Endothelial cell of umbilical vein (primary cell): ENCODE results near the gene HSF2. TPM values are rescaled to one million over a fixed set of nuclear protein-coding genes. Genes with fewer than 3 reads are reported as not detected.

ENCODE experiments used
- BruUV-seq: library from RNA; stranded (reverse); fragments of 400-500 nt; replicated peaks from 2 replicates; lab custom pipeline; 2021; lab: Mats Ljungman, UMichigan
- CTCF ChIA-PET: fragments of 300-600, 350-600 bp; sonication (Branson Sonifier 250); formaldehyde crosslinking; loops from one replicate; lab custom pipeline; 2021; ENCODE audit warnings: antibody characterized with exemption, inconsistent platforms; lab: Charles Lee
- POLR2A ChIA-PET: fragments of 300-600, 350-600 bp; sonication (Branson Sonifier 250); formaldehyde crosslinking; loops from one replicate; lab custom pipeline; 2021; ENCODE audit warnings: antibody characterized with exemption, inconsistent platforms; lab: Charles Lee
- DNase-seq: peaks from one replicate; pipeline ENCODE4 v3.0.0-alpha.2; 2011; ENCODE audit warnings: low read depth, low spot score
- FAIRE-seq: peaks from 2 replicates; lab custom pipeline; 2011; peaks lifted over from hg19 to GRCh38; lab: Jason Lieb, UNC
- H2AFZ ChIP-seq: 2 replicates; pipeline ENCODE4 v1.6.0; 2012; ENCODE audit warnings: low read depth, low read length, control low read depth, inconsistent platforms
- H3K27ac ChIP-seq: 2 replicates; pipeline ENCODE4 v1.5.1; 2011; ENCODE audit warnings: low read depth, mild to moderate bottlenecking, control low read depth, low read length, moderate library complexity; ENCODE audit not compliant: insufficient read depth
- H3K27me3 ChIP-seq, 2 experiments: 2 replicates each; pipeline versions ENCODE4 v1.6.0 to v1.6.1; 2011; ENCODE audit warnings: low read length in 2 of 2, mixed read lengths in 1 of 2; ENCODE audit not compliant: control insufficient read depth in 2 of 2, insufficient read depth in 2 of 2
- H3K36me3 ChIP-seq, 2 experiments: 2 replicates in 1 of 2; 3 replicates in 1 of 2; pipeline ENCODE4 v1.5.1; 2011; ENCODE audit warnings: low read length in 2 of 2, mild to moderate bottlenecking in 1 of 2, moderate library complexity in 1 of 2; ENCODE audit not compliant: control insufficient read depth in 2 of 2, insufficient read depth in 2 of 2; ENCODE audit errors: extremely low read depth in 1 of 2
- H3K4me1 ChIP-seq: 3 replicates; pipeline ENCODE4 v1.5.1; 2011; ENCODE audit warnings: mild to moderate bottlenecking, low read length; ENCODE audit not compliant: control insufficient read depth, insufficient read depth; ENCODE audit errors: extremely low read depth
- H3K4me2 ChIP-seq: 2 replicates; pipeline ENCODE4 v1.6.1; 2011; ENCODE audit warnings: low read length, control low read depth, mixed read lengths; ENCODE audit not compliant: insufficient read depth
- H3K4me3 ChIP-seq, 3 experiments: fragments of 200-600 bp in 1 of 3; sonication (generic), shearing (Covaris generic) in 1 of 3; replicated peaks in 1 of 3; 2 replicates each; pipeline ENCODE4 v1.5.1; 2011 to 2016; ENCODE audit warnings: control low read depth in 3 of 3, low read length in 3 of 3, mild to moderate bottlenecking in 2 of 3, inconsistent platforms in 1 of 3, low read depth in 1 of 3, moderate library complexity in 1 of 3; ENCODE audit not compliant: insufficient read depth in 1 of 3
- H3K79me2 ChIP-seq: 2 replicates; pipeline ENCODE4 v1.6.0; 2012; ENCODE audit warnings: low read length, inconsistent platforms; ENCODE audit not compliant: control insufficient read depth, insufficient read depth
- H3K9ac ChIP-seq: replicated peaks from 2 replicates; pipeline ENCODE3; 2011; ENCODE audit warnings: low read length, control low read depth; ENCODE audit not compliant: insufficient read depth; ENCODE audit errors: extremely low read depth
- H3K9me1 ChIP-seq: replicated peaks from 3 replicates; pipeline ENCODE4 v1.6.0; 2011; ENCODE audit warnings: mild to moderate bottlenecking, low read length; ENCODE audit not compliant: control insufficient read depth, insufficient read depth; ENCODE audit errors: extremely low read depth
- H3K9me3 ChIP-seq: replicated peaks from 2 replicates; pipeline ENCODE4 v1.5.1; 2012; ENCODE audit warnings: low read length, inconsistent platforms; ENCODE audit not compliant: control insufficient read depth, insufficient read depth
- H4K20me1 ChIP-seq: replicated peaks from 2 replicates; pipeline ENCODE3; 2011; ENCODE audit warnings: mild to moderate bottlenecking, low read length; ENCODE audit not compliant: control insufficient read depth, insufficient read depth; ENCODE audit errors: extremely low read depth
- CTCF ChIP-seq, 2 donors: IDR thresholded peaks; 1 replicate in 1 of 2; 2 replicates in 1 of 2; pipeline ENCODE4 v1.5.1; 2011; ENCODE audit warnings: low read length in 2 of 2, mild to moderate bottlenecking in 2 of 2, moderate library complexity in 2 of 2, control low read depth in 1 of 2, inconsistent platforms in 1 of 2, low read depth in 1 of 2; ENCODE audit not compliant: insufficient read depth in 1 of 2; ENCODE audit errors: extremely low read depth in 1 of 2
- EZH2 ChIP-seq: IDR thresholded peaks from 2 replicates; pipeline ENCODE4 v1.6.1; 2012; ENCODE audit warnings: borderline replicate concordance, low read depth, mild to moderate bottlenecking, moderate library complexity, low read length, inconsistent platforms; ENCODE audit not compliant: severe bottlenecking
- FOS ChIP-seq: IDR thresholded peaks from 2 replicates; pipeline ENCODE4 v1.6.1; 2011; ENCODE audit warnings: mild to moderate bottlenecking, low read length, moderate library complexity, borderline replicate concordance; ENCODE audit not compliant: insufficient read depth
- GATA2 ChIP-seq: IDR thresholded peaks from 2 replicates; pipeline ENCODE4 v1.7.0; 2011; ENCODE audit warnings: low read depth, mild to moderate bottlenecking, moderate library complexity, mixed read lengths, low read length; ENCODE audit not compliant: insufficient read length, insufficient read depth
- JUN ChIP-seq: IDR thresholded peaks from 2 replicates; pipeline ENCODE4 v1.6.1; 2011; ENCODE audit warnings: borderline replicate concordance, low read depth; ENCODE audit not compliant: insufficient read length, insufficient read depth
- MAX ChIP-seq: IDR thresholded peaks from 2 replicates; pipeline ENCODE4 v1.6.1; 2011; ENCODE audit not compliant: insufficient read depth, insufficient read length
- MYC ChIP-seq: IDR thresholded peaks from one replicate; pipeline ENCODE4 v1.6.1; 2011; ENCODE audit warnings: mild to moderate bottlenecking, low read depth, low read length
- POLR2A ChIP-seq: IDR thresholded peaks from 2 replicates; pipeline ENCODE4 v1.6.1; 2012; ENCODE audit warnings: low read depth, mild to moderate bottlenecking, control low read depth, low read length
- POLR2AphosphoS5 ChIP-seq: IDR thresholded peaks from 2 replicates; pipeline ENCODE4 v1.6.1; 2012; ENCODE audit warnings: low read depth, mild to moderate bottlenecking, control low read depth, low read length, moderate library complexity; ENCODE audit not compliant: insufficient read depth
- dilution Hi-C: fragments of 300-500 bp; cut with MboI; formaldehyde crosslinking; loops from one replicate; pipeline ENCODE4 v1.15.0; 2019; ENCODE audit warnings: low sequenced_read_pairs; ENCODE audit not compliant: extremely low pct_ligation_motif_present
- intact Hi-C: fragments of 100-400 bp; cut with micrococcal nuclease; formaldehyde crosslinking; loops from one replicate; pipeline ENCODE4 v1.10.0; 2022
- polyA plus RNA-seq, 4 experiments: library from polyadenylated mRNA; depleted of rRNA in 3 of 4; stranded (reverse) in 3 of 4; unstranded in 1 of 4; fragments of >200 nt; gene quantifications; 2 replicates each; pipeline versions ENCODE4 v1.2.1 to v1.2.3, GENCODE V29; 2011 to 2012; ENCODE audit warnings: missing spikeins in 1 of 4
- total RNA-seq: library from RNA; stranded (reverse); gene quantifications from 2 replicates; pipeline ENCODE4 v1.2.3, GENCODE V29; 2021

Gene HSF2
- total and polyA plus RNA-seq, 2 donors (not counting 3 experiments of a cell fraction or from before 2014, with no cell fraction given), result 8.0 to 13.3 TPM

- Histone ChIP-seq H3K9ac (no peak overlapping the region), H3K79me2 (no peaks in the 10 kb centered on the region), H3K4me3 (no peak overlapping the region), H3K4me1 (peaks cover 3% of the 10 kb centered on the region), H3K9me3 (no peaks in the 10 kb centered on the region), H3K36me3 (no peaks in the 10 kb centered on the region), H4K20me1 (no peaks in the 10 kb centered on the region), H3K4me2 (no peak overlapping the region), H3K27ac (no peak overlapping the region), H3K9me1 (no peaks in the 10 kb centered on the region), H3K27me3 (peaks cover 16 to 24% of the 10 kb centered on the region in 2 experiments), H2AFZ (no peak overlapping the region)
- ChIA-PET CTCF (interaction anchor here (0.9 kb wide), 1 partner anchor 136 kb away, joined by 4 read pairs; no protein-coding TSS in a partner anchor), POLR2A (no interaction called here)
- TF ChIP-seq MAX (no peak), FOS (no peak), MYC (no peak), CTCF (IDR thresholded peaks at IDR 0.05; ENCODE audit: extremely low read depth in 1 of 2, insufficient read depth in 1 of 2, low read depth in 1 of 2, low read length in 2 of 2) (no peak), JUN (no peak), POLR2A (no peak), GATA2 (no peak), POLR2AphosphoS5 (no peak), EZH2 (no peak)
- intact Hi-C loops, result loop anchor here (10.0 kb wide), 1 partner anchor 391 kb away; the partner anchor contains the start of gene SMPDL3A
- FAIRE-seq, result no peak
- DNase-seq, result no peak
- no TSS peak for BruUV-seq
- dilution Hi-C loops, result no loop called here
Measured at GRCh38 chr6:122394016-122394415, 5.4 kb upstream of the HSF2 start.
